Memory B cell (primary cell): ENCODE data around the gene FKBP1A.

Experiments used
- ATAC-seq: fragments of 150-1000 bp; cut with Tn5 transposase; 2 replicates; pipeline ENCODE4 v1.10.0; 2021; ENCODE audit warnings: low read depth, mild to moderate bottlenecking, moderate library complexity
- DNase-seq, 2 donors: peaks; one replicate each; pipeline ENCODE4 v3.0.0; 2022; ENCODE audit warnings: low spot score in 2 of 2
- H3K27ac Mint-ChIP-seq: one replicate; pipeline ENCODE4 v1.8.0; 2022; ENCODE audit warnings: mild to moderate bottlenecking, moderate library complexity, mixed read lengths
- H3K27me3 Mint-ChIP-seq: one replicate; pipeline ENCODE4 v1.8.0; 2022; ENCODE audit warnings: mixed read lengths
- H3K36me3 Mint-ChIP-seq: one replicate; pipeline ENCODE4 v1.8.0; 2022; ENCODE audit warnings: mild to moderate bottlenecking, mixed read lengths
- H3K4me1 Mint-ChIP-seq: one replicate; pipeline ENCODE4 v1.8.0; 2022; ENCODE audit warnings: mixed read lengths
- H3K4me3 Mint-ChIP-seq: one replicate; pipeline ENCODE4 v1.8.0; 2022; ENCODE audit warnings: mild to moderate bottlenecking, moderate library complexity, mixed read lengths
- H3K9me3 Mint-ChIP-seq: one replicate; pipeline ENCODE4 v1.8.0; 2022; ENCODE audit warnings: mixed read lengths

The FKBP1A gene

DNA sequence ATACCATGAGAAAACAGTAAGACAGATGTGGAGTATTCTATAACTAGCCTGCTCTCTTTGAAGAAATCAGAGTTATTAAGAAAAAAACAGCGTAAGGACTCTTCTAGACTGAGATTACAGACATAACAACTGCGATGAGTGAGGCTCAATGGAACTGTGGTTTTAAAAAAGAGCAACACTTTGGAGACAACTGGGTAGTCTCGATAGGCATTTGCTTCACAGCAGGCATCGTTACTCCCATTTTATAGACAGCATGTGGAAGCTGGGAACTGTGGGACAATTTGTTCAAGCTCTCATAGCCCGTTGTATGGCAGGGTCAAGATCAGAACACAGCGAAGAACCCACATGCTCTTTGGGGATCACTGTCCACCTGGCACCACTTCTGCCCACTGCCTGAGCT is 4.6 kb downstream of the FKBP1A start:
- Mint-ChIP-seq H3K4me1 (peaks cover 61% of the 10 kb centered on the region), H3K9me3 (no peaks in the 10 kb centered on the region), H3K36me3 (peaks cover 14% of the 10 kb centered on the region), H3K27ac (peak overlapping the region; percentile 62), H3K4me3 (peak overlapping the region; percentile 19), H3K27me3 (no peaks in the 10 kb centered on the region)
- DNase-seq (no peak), ATAC-seq (no peak)

- peaks cover 13% of the 10 kb centered on the region for H3K36me3 Mint-ChIP-seq
- no peaks in the 10 kb centered on the region for H3K9me3 Mint-ChIP-seq
- H3K27ac Mint-ChIP-seq: peak overlapping the region; percentile 61
- no peak overlapping the region for H3K4me3 Mint-ChIP-seq
- no peak for ATAC-seq
- peaks cover 50% of the 10 kb centered on the region for H3K4me1 Mint-ChIP-seq
- no peaks in the 10 kb centered on the region for H3K27me3 Mint-ChIP-seq
- no peak for DNase-seq
Observed at GRCh38 chr20:1386323-1386722, 6.5 kb downstream of the FKBP1A start.

- Mint-ChIP-seq H3K27me3 (no peaks in the 10 kb centered on the region), H3K4me3 (no peak overlapping the region), H3K36me3 (peaks cover 15% of the 10 kb centered on the region), H3K4me1 (peaks cover 46% of the 10 kb centered on the region), H3K27ac (no peak overlapping the region), H3K9me3 (no peaks in the 10 kb centered on the region)
- ATAC-seq: no peak
- DNase-seq: no peak
Observed at GRCh38 chr20:1383623-1384404, 9.0 kb downstream of the FKBP1A start.

DNA sequence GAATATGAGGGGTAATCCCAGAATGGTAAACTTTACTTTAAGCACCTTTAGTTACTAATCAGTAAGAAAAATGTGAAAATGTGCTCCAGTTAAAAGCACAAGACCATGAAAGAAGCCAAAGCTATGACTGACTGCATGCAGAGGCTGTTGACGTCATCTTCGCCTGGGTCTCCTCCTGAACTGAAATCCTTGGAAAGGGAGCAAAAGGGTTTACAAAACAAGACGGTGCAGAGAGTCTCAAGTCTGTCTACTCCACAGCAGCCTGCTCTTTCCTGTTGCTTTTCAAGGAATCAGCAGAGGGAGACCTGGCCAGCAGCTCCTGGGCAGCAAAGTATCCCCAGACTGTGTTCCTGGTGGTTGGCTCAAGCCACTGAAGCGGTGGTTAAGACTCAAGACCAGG is 10.2 kb downstream of the FKBP1A start:
- Mint-ChIP-seq H3K4me3 (no peak overlapping the region), H3K27ac (no peak overlapping the region), H3K9me3 (no peaks in the 10 kb centered on the region), H3K27me3 (no peaks in the 10 kb centered on the region), H3K36me3 (peaks cover 15% of the 10 kb centered on the region), H3K4me1 (peaks cover 50% of the 10 kb centered on the region)
- DNase-seq (no peak), ATAC-seq (no peak)

DNA sequence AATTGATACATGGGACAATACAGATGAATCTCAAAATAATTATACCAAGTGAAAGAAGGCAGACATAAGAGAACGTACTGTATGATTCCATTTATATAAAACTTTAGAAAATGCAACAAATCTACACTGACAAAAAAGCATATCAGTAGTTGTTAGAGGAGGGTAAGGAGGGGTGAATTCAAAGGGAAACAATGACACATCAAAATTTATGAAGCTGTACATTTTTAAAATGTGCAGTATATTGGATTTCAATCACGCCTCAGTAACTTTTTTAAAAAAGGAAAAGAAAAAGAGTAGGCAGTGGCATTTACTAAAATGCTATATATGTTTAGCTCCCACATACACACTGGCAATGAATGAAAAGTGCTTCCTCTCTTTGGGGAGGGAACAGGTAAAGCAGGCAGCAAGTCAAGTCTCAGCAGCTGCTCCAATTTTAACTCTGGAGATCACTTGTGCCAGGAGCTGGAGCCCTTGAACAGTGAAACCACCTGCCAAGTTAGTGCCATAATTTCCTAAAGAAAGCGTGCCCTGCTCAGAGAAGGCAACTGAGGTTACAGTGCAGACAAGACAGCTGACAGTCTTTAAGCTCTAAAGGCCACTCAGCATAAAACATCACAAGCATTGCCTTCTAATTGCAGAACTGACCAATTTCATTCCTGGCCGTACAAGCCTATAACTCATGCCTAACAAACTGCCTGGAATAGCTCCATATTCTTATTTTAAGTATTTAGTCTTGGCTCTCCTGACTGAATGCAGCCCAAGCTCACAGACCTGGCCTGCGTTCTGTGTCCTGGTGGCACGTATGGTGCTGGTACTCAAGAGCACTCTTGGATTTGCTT is 10.9 kb downstream of the FKBP1A start:
- no peak for DNase-seq
- H3K4me3 Mint-ChIP-seq: no peak overlapping the region
- no peak overlapping the region for H3K27ac Mint-ChIP-seq
- no peaks in the 10 kb centered on the region for H3K9me3 Mint-ChIP-seq
- no peak for ATAC-seq
- peaks cover 57% of the 10 kb centered on the region for H3K4me1 Mint-ChIP-seq
- H3K27me3 Mint-ChIP-seq: no peaks in the 10 kb centered on the region
- peaks cover 15% of the 10 kb centered on the region for H3K36me3 Mint-ChIP-seq

GRCh38 chr20:1378735-1379125 is 14.1 kb downstream of the FKBP1A start:
- DNase-seq (no peak), ATAC-seq (no peak)
- peaks cover 5% of the 10 kb centered on the region for H3K36me3 Mint-ChIP-seq
- H3K4me3 Mint-ChIP-seq: peak overlapping the region; percentile 24
- H3K4me1 Mint-ChIP-seq: peaks cover 50% of the 10 kb centered on the region
- no peaks in the 10 kb centered on the region for H3K27me3 Mint-ChIP-seq
- no peaks in the 10 kb centered on the region for H3K9me3 Mint-ChIP-seq
- peak overlapping the region; percentile 75 for H3K27ac Mint-ChIP-seq

DNA sequence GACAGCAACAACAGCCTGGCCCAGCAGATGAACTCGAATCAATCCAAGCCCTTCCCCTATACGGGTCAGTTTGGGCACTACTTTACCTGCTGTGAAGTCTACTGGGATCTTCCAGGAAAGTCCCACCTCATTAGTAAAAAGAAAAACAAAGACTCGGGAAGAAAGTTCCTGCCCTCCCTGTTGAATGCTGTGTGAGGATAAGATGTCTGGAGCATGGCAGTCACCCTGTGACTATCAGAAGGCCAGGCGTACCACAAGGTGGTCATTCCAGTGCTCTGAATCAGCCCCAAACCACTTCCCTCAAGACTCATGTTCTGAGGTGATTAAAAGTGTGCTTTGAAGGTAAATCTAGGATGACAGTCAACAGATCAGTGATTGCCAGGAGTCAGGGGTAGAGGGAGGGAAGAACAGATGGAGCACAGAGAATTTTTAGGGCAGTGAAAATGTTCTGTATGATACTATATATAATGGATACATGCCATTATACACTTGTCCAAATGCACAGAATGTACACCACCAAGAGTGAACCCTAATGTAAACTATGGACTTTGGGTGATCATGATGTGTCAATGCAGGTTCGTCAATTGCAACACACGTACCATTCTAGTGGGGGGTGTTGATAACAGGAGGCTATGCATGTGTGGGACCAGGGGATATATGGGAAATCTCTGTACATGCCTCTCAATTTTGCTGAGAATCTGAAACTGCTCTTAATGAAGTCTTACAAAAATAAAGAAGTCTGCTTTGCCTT is 14.7 kb downstream of the FKBP1A start:
- no peak for DNase-seq
- H3K4me3 Mint-ChIP-seq: peak overlapping the region; percentile 24
- H3K4me1 Mint-ChIP-seq: peaks cover 49% of the 10 kb centered on the region
- ATAC-seq: no peak
- H3K27me3 Mint-ChIP-seq: no peaks in the 10 kb centered on the region
- H3K27ac Mint-ChIP-seq: peak overlapping the region; percentile 75
- H3K36me3 Mint-ChIP-seq: peaks cover 8% of the 10 kb centered on the region
- no peaks in the 10 kb centered on the region for H3K9me3 Mint-ChIP-seq

DNA sequence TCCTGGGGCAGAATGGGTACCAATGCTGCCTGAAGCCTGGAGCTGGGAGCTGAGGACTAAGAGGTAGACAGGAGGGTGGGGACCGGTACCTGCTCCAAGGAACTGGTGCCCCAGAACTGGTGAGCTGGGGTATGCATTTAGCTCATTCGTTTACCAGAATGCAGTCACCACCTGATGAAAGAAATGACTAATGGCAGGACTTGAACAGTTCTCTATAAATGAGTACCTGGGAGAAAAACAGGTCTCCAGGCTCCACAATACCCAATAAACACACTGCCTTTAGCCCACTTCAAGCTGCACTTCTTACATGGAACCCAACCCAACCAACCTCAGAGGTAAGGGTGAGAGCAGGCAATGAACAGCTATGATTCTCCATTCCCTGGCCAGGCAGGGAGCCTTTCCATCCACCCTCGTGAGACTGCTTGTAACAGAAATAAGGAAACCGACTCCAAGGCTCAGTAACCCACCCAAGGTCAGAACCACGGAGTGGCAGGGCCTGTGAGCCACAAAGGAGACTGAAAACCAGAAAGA is 15.4 kb downstream of the FKBP1A start:
- H3K36me3 Mint-ChIP-seq: peaks cover 12% of the 10 kb centered on the region
- peaks cover 49% of the 10 kb centered on the region for H3K4me1 Mint-ChIP-seq
- no peak for ATAC-seq
- H3K27me3 Mint-ChIP-seq: no peaks in the 10 kb centered on the region
- H3K4me3 Mint-ChIP-seq: peak overlapping the region; percentile 67
- H3K9me3 Mint-ChIP-seq: no peaks in the 10 kb centered on the region
- DNase-seq: no peak
- H3K27ac Mint-ChIP-seq: peak overlapping the region; percentile 75

- H3K36me3 Mint-ChIP-seq: peaks cover 13% of the 10 kb centered on the region
- peaks cover 49% of the 10 kb centered on the region for H3K4me1 Mint-ChIP-seq
- H3K4me3 Mint-ChIP-seq: peak overlapping the region; percentile 67
- no peaks in the 10 kb centered on the region for H3K9me3 Mint-ChIP-seq
- peak in 1 of 2 donors; percentile 41 for DNase-seq
- ATAC-seq: peak; percentile 95
- peak overlapping the region; percentile 75 for H3K27ac Mint-ChIP-seq
- no peaks in the 10 kb centered on the region for H3K27me3 Mint-ChIP-seq
Observed at GRCh38 chr20:1376408-1377270, 16.2 kb downstream of the FKBP1A start.

- Mint-ChIP-seq H3K9me3 (no peaks in the 10 kb centered on the region), H3K4me3 (no peak overlapping the region), H3K27me3 (no peaks in the 10 kb centered on the region), H3K36me3 (peaks cover 14% of the 10 kb centered on the region), H3K4me1 (peaks cover 49% of the 10 kb centered on the region), H3K27ac (peak overlapping the region; percentile 75)
- DNase-seq (no peak), ATAC-seq (no peak)
Observed at GRCh38 chr20:1376007-1376406, 16.8 kb downstream of the FKBP1A start.

- H3K4me3 Mint-ChIP-seq: no peak overlapping the region
- H3K27ac Mint-ChIP-seq: peak overlapping the region; percentile 75
- H3K27me3 Mint-ChIP-seq: no peaks in the 10 kb centered on the region
- no peak for DNase-seq
- H3K9me3 Mint-ChIP-seq: no peaks in the 10 kb centered on the region
- peaks cover 46% of the 10 kb centered on the region for H3K4me1 Mint-ChIP-seq
- no peak for ATAC-seq
- H3K36me3 Mint-ChIP-seq: peaks cover 14% of the 10 kb centered on the region
Observed at GRCh38 chr20:1375515-1375914, 17.3 kb downstream of the FKBP1A start.

GRCh38 chr20:1374246-1374645 is 18.6 kb downstream of the FKBP1A start:
- ATAC-seq (no peak), DNase-seq (peak in 1 of 2 donors; percentile 3)
- Mint-ChIP-seq H3K27ac (no peak overlapping the region), H3K36me3 (peaks cover 14% of the 10 kb centered on the region), H3K27me3 (no peaks in the 10 kb centered on the region), H3K4me1 (peaks cover 34% of the 10 kb centered on the region), H3K9me3 (no peaks in the 10 kb centered on the region), H3K4me3 (no peak overlapping the region)

DNA sequence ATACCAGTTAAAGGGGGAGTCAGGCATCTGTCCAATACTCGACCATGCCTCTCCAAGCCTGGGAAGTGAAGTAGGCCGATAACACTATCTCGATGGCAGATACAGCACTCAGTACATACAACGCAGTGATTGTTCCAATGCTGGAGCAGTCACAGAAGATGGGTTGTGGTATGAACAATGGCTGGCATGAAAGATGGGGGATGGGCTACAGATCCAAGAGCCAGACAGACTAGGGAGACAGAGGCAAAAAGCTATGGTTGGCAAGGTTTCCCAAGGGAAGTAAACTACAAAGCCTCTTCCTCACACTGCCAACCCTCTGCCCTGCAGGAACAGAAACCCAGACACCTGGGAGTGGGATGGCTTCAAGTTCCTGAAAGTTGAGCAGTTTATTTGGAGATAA is 19.2 kb downstream of the FKBP1A start:
- Mint-ChIP-seq H3K27ac (peak overlapping the region; percentile 53), H3K27me3 (no peaks in the 10 kb centered on the region)
- no peak for ATAC-seq

More for the DNA sequence above, 19.2 kb downstream of the FKBP1A start:
- Mint-ChIP-seq H3K4me3 (no peak overlapping the region), H3K4me1 (peaks cover 29% of the 10 kb centered on the region), H3K9me3 (no peaks in the 10 kb centered on the region), H3K36me3 (peaks cover 14% of the 10 kb centered on the region)
- DNase-seq: no peak
